ENCODE data around the gene HOXD4.

GRCh38 chr2:176114930-176115625, 36.3 kb upstream of the HOXD4 start:
- no peak for TF ChIP-seq POLR2A (IDR thresholded peaks at IDR 0.05)
- TF ChIP-seq CTCF (IDR thresholded peaks at IDR 0.05) = no peak

All from sigmoid colon (tissue), 3 donors.